GM12878 (cell line): Measurements from ENCODE around the gene SPRING1. TPM values are rescaled to one million over a fixed set of nuclear protein-coding genes. Genes with fewer than 3 reads are reported as not detected.

Source experiments
- ATAC-seq: fragments of 200-7000 bp; cut with Tn5 transposase; 3 replicates; pipeline ENCODE4 v1.9.1; 2020; ENCODE audit warnings: mild to moderate bottlenecking, moderate library complexity
- BruUV-seq: library from RNA; stranded (reverse); fragments of 400-500 nt; replicated peaks from 2 replicates; lab custom pipeline; 2021; lab: Mats Ljungman, UMichigan
- CTCF ChIA-PET: fragments of 300-600 bp; sonication (Branson Sonifier 250); formaldehyde crosslinking; extraction: SDS; loops from one replicate; lab custom pipeline; 2021; ENCODE audit warnings: inconsistent platforms; lab: Yijun Ruan, JAX
- POLR2A ChIA-PET: fragments of 350-600 bp; formaldehyde crosslinking; extraction: SDS; loops from one replicate; lab custom pipeline; 2021; ENCODE audit warnings: inconsistent platforms; lab: Charles Lee
- RAD21 ChIA-PET: fragments of 300-600 bp; sonication (Branson Sonifier 250); formaldehyde crosslinking; loops from one replicate; lab custom pipeline; 2023; ENCODE audit warnings: antibody characterized with exemption; ENCODE audit not compliant: unreplicated experiment; lab: Charles Lee
- SMC1A ChIA-PET: fragments of 300-600 bp; sonication (Branson Sonifier 250); formaldehyde crosslinking; loops from one replicate; lab custom pipeline; 2023; ENCODE audit not compliant: unreplicated experiment, uncharacterized antibody; lab: Charles Lee
- DNase-seq: peaks from one replicate; pipeline ENCODE4 v3.0.0-alpha.2; 2011; ENCODE audit warnings: low read depth, low spot score
- FAIRE-seq: peaks from 3 replicates; lab custom pipeline; 2011; peaks lifted over from hg19 to GRCh38; lab: Jason Lieb, UNC
- H2AFZ ChIP-seq: 2 replicates; pipeline ENCODE4 v1.6.0; 2011; ENCODE audit warnings: low read depth, low read length, control low read depth; ENCODE audit not compliant: control insufficient read depth
- H3K27ac ChIP-seq: 2 replicates; pipeline ENCODE4 v1.5.1; 2011; ENCODE audit warnings: control low read depth; ENCODE audit not compliant: control insufficient read depth, insufficient read depth
- H3K27me3 ChIP-seq, 2 experiments: replicated peaks in 1 of 2; 2 replicates each; pipeline versions ENCODE4 v1.6.0 to v1.6.1; 2011; ENCODE audit warnings: low read length in 1 of 2; ENCODE audit not compliant: control insufficient read depth in 2 of 2, insufficient read depth in 2 of 2
- H3K36me3 ChIP-seq, 2 experiments: 2 replicates each; pipeline ENCODE4 v1.5.1; 2011; ENCODE audit warnings: low read length in 1 of 2; ENCODE audit not compliant: control insufficient read depth in 2 of 2, insufficient read depth in 2 of 2
- H3K4me1 ChIP-seq: 2 replicates; pipeline ENCODE4 v1.6.1; 2011; ENCODE audit warnings: mild to moderate bottlenecking, low read length, moderate library complexity, mixed read lengths; ENCODE audit not compliant: control insufficient read depth, insufficient read depth
- H3K4me2 ChIP-seq: 2 replicates; pipeline ENCODE4 v1.6.0; 2011; ENCODE audit warnings: control low read depth; ENCODE audit not compliant: control insufficient read depth, insufficient read depth
- H3K4me3 ChIP-seq: fragments of 200-600 bp; sonication (generic); 2 replicates; pipeline ENCODE4 v1.5.1; 2016
- H3K79me2 ChIP-seq: 2 replicates; pipeline ENCODE4 v1.6.0; 2011; ENCODE audit warnings: low read length; ENCODE audit not compliant: control insufficient read depth, insufficient read depth
- H3K9ac ChIP-seq: 2 replicates; pipeline ENCODE4 v1.8.0; 2011; ENCODE audit warnings: low read length, control low read depth, mixed read lengths; ENCODE audit not compliant: control insufficient read depth, insufficient read depth
- H3K9me3 ChIP-seq: replicated peaks from 3 replicates; pipeline ENCODE4 v1.5.1; 2011; ENCODE audit warnings: mild to moderate bottlenecking, low read length; ENCODE audit not compliant: control insufficient read depth, insufficient read depth
- H4K20me1 ChIP-seq: 2 replicates; pipeline ENCODE4 v1.6.0; 2011; ENCODE audit not compliant: control insufficient read depth, insufficient read depth
- CBFB ChIP-seq: IDR thresholded peaks from 2 replicates; pipeline ENCODE4 v1.6.1; 2016; ENCODE audit warnings: antibody characterized with exemption, low read depth
- CBX3 ChIP-seq: fragments of 200-600 bp; sonication (generic); IDR thresholded peaks from 2 replicates; pipeline ENCODE4 v1.6.1; 2016; ENCODE audit warnings: low read depth, borderline replicate concordance
- HDAC2 ChIP-seq: fragments of 200-600 bp; sonication (generic); IDR thresholded peaks from 2 replicates; pipeline ENCODE4 v1.6.1; 2017
- KAT2A ChIP-seq: conservative IDR thresholded peaks from 2 replicates; pipeline ENCODE4 v1.6.1; 2011; ENCODE audit warnings: low read depth, low read length; ENCODE audit not compliant: control insufficient read depth
- KDM1A ChIP-seq: fragments of 200-600 bp; sonication (generic); IDR thresholded peaks from 2 replicates; pipeline ENCODE4 v1.6.1; 2016; ENCODE audit warnings: borderline replicate concordance
- NFYB ChIP-seq: IDR thresholded peaks from 2 replicates; pipeline ENCODE4 v1.6.1; 2011; ENCODE audit warnings: low read depth, mild to moderate bottlenecking, low read length, improper control_type of control experiment, moderate library complexity; ENCODE audit not compliant: insufficient read depth
- RAD21 ChIP-seq: IDR thresholded peaks from 2 replicates; pipeline ENCODE4 v1.6.1; 2011; ENCODE audit warnings: mild to moderate bottlenecking, low read depth, low read length, moderate library complexity; ENCODE audit not compliant: insufficient read depth
- STAT1 ChIP-seq: fragments of 450-650 bp; conservative IDR thresholded peaks from 2 replicates; pipeline ENCODE4 v1.6.1; 2014; ENCODE audit warnings: antibody characterized with exemption, mild to moderate bottlenecking
- ZBED1 ChIP-seq: IDR thresholded peaks from 2 replicates; pipeline ENCODE4 v1.6.1; 2016; ENCODE audit warnings: borderline replicate concordance
- ZNF274 ChIP-seq: IDR thresholded peaks from one replicate; pipeline ENCODE4 v1.8.0; 2011; ENCODE audit not compliant: insufficient read length, insufficient read depth
- ZSCAN29 ChIP-seq: fragments of 450-650 bp; IDR thresholded peaks from 2 replicates; pipeline ENCODE4 v1.6.1; 2017; ENCODE audit warnings: mild to moderate bottlenecking, moderate library complexity
- WGBS: methylation state at CpG from one replicate; pipeline ENCODE4 v1.1.6; 2016; ENCODE audit warnings: low lambda C conversion rate; ENCODE audit not compliant: insufficient replicate concordance, insufficient coverage; ENCODE audit errors: missing lambda C conversion rate; 5-methylcytosine and 5-hydroxymethylcytosine counted together
- in situ Hi-C: fragments of 300-500 bp; cut with MboI; formaldehyde crosslinking; loops from 9 replicates; pipeline ENCODE4 v1.14.3; 2018; ENCODE audit warnings: mixed read lengths
- intact Hi-C: fragments of 100-400 bp; cut with micrococcal nuclease; formaldehyde crosslinking; loops from one replicate; pipeline ENCODE4 v1.14.2; 2022; ENCODE audit not compliant: unreplicated experiment
- polyA plus RNA-seq, 11 experiments: library from polyadenylated mRNA; depleted of rRNA in 4 of 11; unstranded in 6 of 11; stranded (reverse) in 5 of 11; fragments of >200 nt; fragmentation: Nextera tagmentation in 4 of 11; fragmentation: Illumina TruSeq in 1 of 11; extraction: Ambion mirVana in 4 of 11; extraction: Trizol in 1 of 11; gene quantifications; 1 replicate in 1 of 11; 2 replicates in 10 of 11; pipeline versions ENCODE4 v1.2.1 to v1.2.3, GENCODE V29; 2011 to 2016; ENCODE audit warnings: inconsistent platforms in 2 of 11, missing spikeins in 2 of 11, low read depth in 1 of 11
- total RNA-seq, 4 experiments: library from RNA; depleted of rRNA in 3 of 4; stranded (reverse); fragments of >200 nt in 3 of 4; fragmentation: Illumina TruSeq in 1 of 4; extraction: Trizol in 1 of 4; gene quantifications; 2 replicates each; pipeline versions ENCODE4 v1.2.1 to v1.2.3, GENCODE V29; 2013 to 2021
- TF ChIP-seq, protein P1 (sequence below): IDR thresholded peaks from 2 replicates; pipeline ENCODE4 v1.6.1; 2012; ENCODE audit warnings: low read depth, low read length, improper control_type of control experiment
- TF ChIP-seq, protein P2 (sequence below): fragments of 450-650 bp; IDR thresholded peaks from 2 replicates; pipeline ENCODE4 v1.6.1; 2017; ENCODE audit warnings: antibody characterized with exemption, mild to moderate bottlenecking, moderate library complexity

Gene SPRING1
- total and polyA plus RNA-seq, 10 of the 15 experiments (the other 5 are each of a cell fraction or from before 2014, with no cell fraction given), result 2.5 to 25.7 (median 14.3) TPM

DNA sequence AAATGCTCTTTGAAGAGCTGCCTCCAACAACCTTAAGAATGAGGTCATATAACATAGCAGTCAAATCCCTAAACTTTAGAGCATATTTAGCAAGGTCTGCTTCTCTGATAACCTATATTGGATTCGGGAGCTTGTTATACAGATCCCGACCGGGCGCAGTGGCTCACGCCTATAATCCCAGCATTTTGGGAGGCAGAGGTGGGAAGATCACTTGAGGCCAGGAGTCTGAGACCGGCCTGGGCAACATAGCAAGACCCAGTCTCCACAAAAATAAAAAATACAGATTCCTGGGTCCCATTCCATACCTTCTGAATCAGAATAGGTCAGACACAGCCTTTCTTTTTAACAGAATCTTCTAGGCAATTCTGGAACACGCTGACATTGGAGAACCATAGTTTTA lies 46.7 kb downstream of the SPRING1 start:
- Histone ChIP-seq H3K27ac (no peak overlapping the region), H4K20me1 (no peaks in the 10 kb centered on the region), H3K27me3 (peaks cover 2 to 9% of the 10 kb centered on the region in 2 experiments; a peak in 3 of 4 replicates), H3K4me2 (no peak overlapping the region), H2AFZ (no peak overlapping the region), H3K36me3 (no peaks in the 10 kb centered on the region), H3K9ac (no peak overlapping the region), H3K4me3 (no peak overlapping the region), H3K79me2 (no peaks in the 10 kb centered on the region), H3K9me3 (no peaks in the 10 kb centered on the region), H3K4me1 (peaks cover 13% of the 10 kb centered on the region)
- DNase-seq (no peak), ATAC-seq (no peak), FAIRE-seq (no peak)
- BruUV-seq, result no TSS peak
- no peak for TF ChIP-seq STAT1
- TF ChIP-seq, protein P1, sequence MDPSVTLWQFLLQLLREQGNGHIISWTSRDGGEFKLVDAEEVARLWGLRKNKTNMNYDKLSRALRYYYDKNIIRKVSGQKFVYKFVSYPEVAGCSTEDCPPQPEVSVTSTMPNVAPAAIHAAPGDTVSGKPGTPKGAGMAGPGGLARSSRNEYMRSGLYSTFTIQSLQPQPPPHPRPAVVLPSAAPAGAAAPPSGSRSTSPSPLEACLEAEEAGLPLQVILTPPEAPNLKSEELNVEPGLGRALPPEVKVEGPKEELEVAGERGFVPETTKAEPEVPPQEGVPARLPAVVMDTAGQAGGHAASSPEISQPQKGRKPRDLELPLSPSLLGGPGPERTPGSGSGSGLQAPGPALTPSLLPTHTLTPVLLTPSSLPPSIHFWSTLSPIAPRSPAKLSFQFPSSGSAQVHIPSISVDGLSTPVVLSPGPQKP, result no peak
- TF ChIP-seq HDAC2, result no peak
- no peak for TF ChIP-seq NFYB
- in situ Hi-C loops, result no loop called here
- ChIA-PET RAD21 (no interaction called here), POLR2A (no interaction called here), SMC1A (no interaction called here), CTCF (interaction anchor here (0.7 to 2.5 kb wide), 3 partner anchors 10 to 14 kb away, joined by 3 to 9 read pairs (median 8); no protein-coding TSS in a partner anchor)
- 54% methylated on average over 7 of the region's 7 CpGs for WGBS
- intact Hi-C loops, result no loop called here

DNA sequence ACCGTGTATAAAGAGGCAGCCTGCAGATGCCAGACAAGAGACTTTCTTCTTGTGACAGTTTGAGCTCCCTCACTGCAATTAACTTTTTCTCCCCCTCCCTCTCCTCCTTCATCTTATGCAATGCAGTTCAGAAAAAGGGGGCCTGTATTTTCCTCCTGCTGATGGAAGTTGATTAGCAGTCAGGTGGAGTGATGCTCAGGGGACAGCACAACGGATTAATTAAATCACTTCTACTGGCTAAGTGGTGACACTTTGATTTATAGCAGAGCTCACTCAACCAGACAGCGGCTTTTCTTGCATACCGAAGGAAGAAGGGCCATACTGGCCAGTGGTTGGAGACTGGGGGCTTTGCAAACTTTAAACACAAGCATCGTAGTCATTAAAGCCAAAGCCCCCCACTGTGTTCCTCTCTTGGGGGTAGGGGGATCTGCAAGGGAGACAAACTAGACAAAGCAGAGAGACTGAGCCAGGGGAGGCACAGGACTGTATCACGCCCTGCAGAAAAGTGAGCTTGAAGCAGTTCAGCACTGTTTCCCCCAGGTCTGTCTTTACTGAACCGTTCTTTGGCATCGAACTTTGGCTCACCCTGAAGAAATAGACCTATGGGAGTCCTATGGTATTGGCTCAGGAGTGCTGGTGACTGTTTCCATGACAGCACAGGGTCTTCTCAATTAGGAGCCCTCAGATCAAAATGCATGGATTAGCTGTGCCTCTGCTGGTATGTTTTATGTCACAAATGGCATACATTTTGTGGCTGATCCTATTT lies 47.7 kb downstream of the SPRING1 start:
- no peaks in the 10 kb centered on the region for H3K9me3 ChIP-seq
- H3K27me3 ChIP-seq, result peaks cover 2 to 9% of the 10 kb centered on the region in 2 experiments; a peak in 2 of 4 replicates
- H3K27ac ChIP-seq, result no peak overlapping the region
- no peaks in the 10 kb centered on the region for H4K20me1 ChIP-seq
- ChIA-PET RAD21 (interaction anchor here (1.0 to 2.1 kb wide), 2 partner anchors 17 to 430 kb away, joined by 3 to 7 read pairs; no protein-coding TSS in a partner anchor), POLR2A (interaction anchor here (0.5 kb wide), 1 partner anchor 18 kb away, joined by 6 read pairs; no protein-coding TSS in a partner anchor), CTCF (interaction anchor here (0.6 to 2.5 kb wide), 2 partner anchors 10 to 13 kb away, joined by 3 to 9 read pairs; no protein-coding TSS in a partner anchor), SMC1A (no interaction called here)
- TF ChIP-seq CBX3 (no peak), KDM1A (no peak), ZSCAN29 (no peak), ZBED1 (no peak), ZNF274 (no peak), CBFB (no peak), KAT2A (no peak), RAD21 (no peak), NFYB (no peak)
- TF ChIP-seq, protein P2, sequence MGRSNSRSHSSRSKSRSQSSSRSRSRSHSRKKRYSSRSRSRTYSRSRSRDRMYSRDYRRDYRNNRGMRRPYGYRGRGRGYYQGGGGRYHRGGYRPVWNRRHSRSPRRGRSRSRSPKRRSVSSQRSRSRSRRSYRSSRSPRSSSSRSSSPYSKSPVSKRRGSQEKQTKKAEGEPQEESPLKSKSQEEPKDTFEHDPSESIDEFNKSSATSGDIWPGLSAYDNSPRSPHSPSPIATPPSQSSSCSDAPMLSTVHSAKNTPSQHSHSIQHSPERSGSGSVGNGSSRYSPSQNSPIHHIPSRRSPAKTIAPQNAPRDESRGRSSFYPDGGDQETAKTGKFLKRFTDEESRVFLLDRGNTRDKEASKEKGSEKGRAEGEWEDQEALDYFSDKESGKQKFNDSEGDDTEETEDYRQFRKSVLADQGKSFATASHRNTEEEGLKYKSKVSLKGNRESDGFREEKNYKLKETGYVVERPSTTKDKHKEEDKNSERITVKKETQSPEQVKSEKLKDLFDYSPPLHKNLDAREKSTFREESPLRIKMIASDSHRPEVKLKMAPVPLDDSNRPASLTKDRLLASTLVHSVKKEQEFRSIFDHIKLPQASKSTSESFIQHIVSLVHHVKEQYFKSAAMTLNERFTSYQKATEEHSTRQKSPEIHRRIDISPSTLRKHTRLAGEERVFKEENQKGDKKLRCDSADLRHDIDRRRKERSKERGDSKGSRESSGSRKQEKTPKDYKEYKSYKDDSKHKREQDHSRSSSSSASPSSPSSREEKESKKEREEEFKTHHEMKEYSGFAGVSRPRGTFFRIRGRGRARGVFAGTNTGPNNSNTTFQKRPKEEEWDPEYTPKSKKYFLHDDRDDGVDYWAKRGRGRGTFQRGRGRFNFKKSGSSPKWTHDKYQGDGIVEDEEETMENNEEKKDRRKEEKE, result no peak
- BruUV-seq, result no TSS peak
- no peak overlapping the region for H3K9ac ChIP-seq
- no peak overlapping the region for H3K4me3 ChIP-seq
- DNase-seq (no peak), FAIRE-seq (no peak), ATAC-seq (no peak)
- H3K4me1 ChIP-seq, result peaks cover 10% of the 10 kb centered on the region
- no peaks in the 10 kb centered on the region for H3K79me2 ChIP-seq
- H3K4me2 ChIP-seq, result no peak overlapping the region
- no peaks in the 10 kb centered on the region for H3K36me3 ChIP-seq
- H2AFZ ChIP-seq, result no peak overlapping the region
- in situ Hi-C loops, result no loop called here
- intact Hi-C loops, result no loop called here
- 43% methylated on average over 8 of the region's 8 CpGs for WGBS
